HG03060 (cell line): ENCODE measurements around the gene RIOK3.
"Not testable (repeated sequence)": the region's sequence is repeated elsewhere in the genome, so short reads cannot be mapped to it uniquely, and the experiment has no call there.

Source experiments
- ATAC-seq: cut with Tn5 transposase; IDR thresholded peaks from one replicate; pipeline ENCODE4 v1.9.1; 2021; ENCODE audit warnings: low read depth, moderate number of reproducible peaks; ENCODE audit not compliant: unreplicated experiment

The RIOK3 gene

GRCh38 chr18:23494992-23495391, 41.9 kb downstream of the RIOK3 start:
- no peak for ATAC-seq

- ATAC-seq, result no peak
These were observed 42.8 kb downstream of the RIOK3 start for GRCh38 chr18:23495723-23496440.

DNA sequence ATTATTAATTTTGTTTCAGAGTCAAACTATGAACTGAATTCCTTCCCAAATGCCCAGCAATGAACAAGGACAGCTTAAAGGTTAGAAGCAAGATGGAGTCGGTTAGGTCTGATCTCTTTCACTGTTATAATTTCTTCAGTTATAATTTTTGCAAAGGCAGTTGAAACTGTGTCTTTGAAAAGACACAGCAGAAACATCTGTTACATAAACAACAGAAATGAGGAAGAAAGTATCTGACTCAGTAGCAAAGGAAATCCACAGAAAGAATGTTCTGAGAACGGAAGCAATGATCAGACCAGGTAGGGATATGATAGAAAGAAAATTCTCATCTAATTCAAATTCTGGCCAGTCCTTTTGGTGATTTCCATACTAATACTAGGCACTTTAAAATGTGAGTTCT, 45.0 kb downstream of the RIOK3 start:
- ATAC-seq, result no peak

DNA sequence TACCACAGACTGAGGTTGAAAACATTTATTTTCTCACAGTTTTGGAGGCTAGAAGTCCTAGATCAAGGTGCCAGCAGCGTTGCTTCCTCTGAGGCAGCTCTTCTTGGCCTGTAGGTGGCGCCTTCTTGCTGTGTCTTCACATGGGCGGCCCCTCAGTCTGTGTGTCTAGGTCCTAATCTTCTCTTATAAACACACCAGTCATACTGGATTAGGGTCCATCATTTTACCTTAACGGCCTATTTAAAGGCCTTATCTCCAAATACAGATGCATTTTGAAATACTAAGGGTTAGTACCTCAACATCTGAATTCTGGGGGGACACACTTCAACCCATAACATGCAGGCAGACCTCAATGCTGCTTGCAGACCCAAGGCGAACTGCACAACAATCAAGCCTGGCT, 45.8 kb downstream of the RIOK3 start:
- ATAC-seq, result no peak

DNA sequence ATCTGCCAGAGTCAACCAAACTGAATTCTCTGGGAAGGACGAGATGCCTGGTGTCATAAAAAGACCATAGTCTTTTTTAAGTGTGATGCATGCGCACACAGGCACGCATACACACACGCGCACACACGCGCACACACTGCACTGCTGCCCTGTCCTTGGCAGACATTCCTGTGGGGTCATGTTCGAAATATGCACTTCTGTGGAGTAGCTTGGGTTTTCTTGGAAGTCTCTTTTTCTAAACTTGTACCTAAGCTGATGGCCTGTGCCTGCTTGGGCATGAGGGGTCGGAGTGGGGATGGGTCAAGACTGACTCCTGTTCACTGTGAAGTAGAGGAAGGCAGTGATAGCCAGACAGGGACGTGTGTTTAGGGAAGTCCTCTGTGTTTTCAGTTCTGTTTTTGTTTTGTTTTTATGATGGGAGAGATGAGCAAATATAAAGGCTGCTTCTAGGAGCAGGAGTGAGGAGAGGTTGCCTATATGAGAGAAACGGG, 46.2 kb downstream of the RIOK3 start:
- ATAC-seq, result no peak

DNA sequence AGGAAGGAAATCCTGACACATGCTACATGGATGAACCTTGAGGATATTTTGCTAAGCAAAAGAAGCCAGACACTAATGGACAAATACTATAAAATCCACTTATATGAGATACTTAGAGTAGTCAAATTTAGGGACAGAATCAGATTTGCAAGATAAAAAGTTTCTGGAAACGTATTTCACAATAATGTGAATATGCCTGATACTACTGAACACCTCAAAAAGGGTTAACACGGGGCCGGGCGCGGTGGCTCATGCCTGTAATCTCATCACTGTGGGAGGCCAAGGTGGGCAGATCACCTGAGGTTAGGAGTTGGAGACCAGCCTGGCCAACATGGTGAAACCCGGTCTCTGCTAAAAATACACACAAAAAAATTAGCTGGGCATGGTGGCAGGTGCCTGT, 48.5 kb downstream of the RIOK3 start:
- no peak for ATAC-seq

DNA sequence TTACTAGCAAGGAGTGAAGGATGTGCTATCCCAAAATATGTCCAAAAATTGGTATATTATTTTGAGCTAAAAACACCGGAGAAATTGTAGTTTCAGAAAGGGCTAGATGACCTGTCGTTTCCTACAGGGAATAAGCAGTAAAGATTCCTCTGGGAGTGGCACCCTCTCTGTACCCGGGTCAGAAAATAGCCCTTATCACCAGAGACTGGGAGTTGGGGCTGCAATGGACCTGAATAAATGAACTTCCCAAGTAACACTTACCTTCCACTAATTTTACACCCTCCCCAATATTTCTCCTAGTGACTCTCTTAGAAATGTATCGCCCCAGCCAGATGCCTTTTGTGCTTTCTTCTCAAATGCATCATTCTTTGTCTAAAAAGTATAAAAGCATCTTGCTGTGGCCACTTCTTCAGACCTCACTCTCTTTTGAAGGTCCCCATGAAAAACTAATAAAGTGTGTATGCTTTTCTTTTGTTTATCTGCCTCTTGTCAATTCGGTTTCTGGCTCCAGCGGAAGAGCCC, 49.5 kb downstream of the RIOK3 start:
- no peak for ATAC-seq

GRCh38 chr18:23503038-23503962, 50.2 kb downstream of the RIOK3 start, which contains the start of gene RMC1:
Gene RMC1 (plus strand): TSS chr18:23503511. CDS start chr18:23503619, 108 bp downstream.
- ATAC-seq, result peak; percentile 33

DNA sequence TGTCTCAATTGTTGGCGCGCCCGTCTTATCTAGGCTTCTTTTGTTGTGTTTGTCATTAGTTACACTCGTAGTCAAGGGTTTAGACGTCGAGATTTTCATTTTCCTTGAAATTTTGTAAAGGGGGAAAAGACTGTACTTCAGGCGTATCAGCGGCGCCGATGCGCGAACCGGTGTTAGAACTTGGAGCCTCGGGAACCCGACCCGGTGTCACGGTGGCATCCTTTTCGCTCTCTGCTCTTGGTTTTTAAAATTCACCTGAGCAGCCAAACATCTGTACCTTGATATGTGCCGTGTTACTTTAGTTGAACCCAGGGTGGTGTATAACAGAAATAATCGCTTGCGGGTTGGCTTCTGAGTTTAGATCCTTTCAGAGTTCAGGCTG, 50.9 kb downstream of the RIOK3 start:
- no peak for ATAC-seq

- peak; percentile 63 for ATAC-seq
These were observed 51.6 kb downstream of the RIOK3 start for GRCh38 chr18:23504720-23505119.

- no peak for ATAC-seq
These were observed 53.3 kb downstream of the RIOK3 start for GRCh38 chr18:23506393-23506792.

DNA sequence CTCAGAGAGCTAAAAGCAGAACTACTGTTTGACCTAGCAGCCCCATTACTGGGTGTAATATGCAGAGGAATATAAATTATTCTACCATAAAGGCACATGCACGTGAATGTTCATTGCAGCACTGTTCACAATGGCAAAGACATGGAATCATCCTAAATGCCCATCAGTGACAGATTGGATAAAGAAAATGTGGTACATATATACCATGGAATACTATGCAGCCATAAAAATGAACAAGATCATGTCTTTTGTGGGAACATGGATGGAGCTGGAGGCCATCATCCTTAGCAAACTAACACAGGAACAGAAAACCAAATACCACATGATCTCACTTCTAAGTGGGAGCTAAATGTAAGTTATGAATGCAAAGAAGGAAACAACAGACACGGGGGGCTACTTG, 57.8 kb downstream of the RIOK3 start:
- not testable (repeated sequence) for ATAC-seq

DNA sequence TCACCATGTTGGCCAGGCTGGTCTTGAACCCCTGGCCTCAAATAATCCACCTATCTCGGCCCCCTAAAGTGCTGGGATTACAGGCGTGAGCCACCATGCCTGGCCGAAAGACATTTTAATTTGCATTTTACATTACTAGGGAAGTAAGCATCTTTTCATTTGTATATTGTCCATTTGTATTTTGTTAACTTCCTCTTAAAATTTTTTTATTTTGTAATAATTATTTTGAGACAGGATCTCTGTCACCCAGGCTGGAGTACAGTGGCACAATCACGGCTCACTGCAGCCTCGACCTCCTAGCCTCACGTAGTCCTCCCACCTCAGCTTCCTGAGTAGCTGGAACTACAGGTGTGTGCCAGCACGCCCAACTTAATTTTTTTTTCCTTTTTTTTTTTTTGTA, 59.1 kb downstream of the RIOK3 start:
- ATAC-seq, result not testable (repeated sequence)

- ATAC-seq, result no peak
These were observed 59.6 kb downstream of the RIOK3 start for GRCh38 chr18:23512641-23513040.

DNA sequence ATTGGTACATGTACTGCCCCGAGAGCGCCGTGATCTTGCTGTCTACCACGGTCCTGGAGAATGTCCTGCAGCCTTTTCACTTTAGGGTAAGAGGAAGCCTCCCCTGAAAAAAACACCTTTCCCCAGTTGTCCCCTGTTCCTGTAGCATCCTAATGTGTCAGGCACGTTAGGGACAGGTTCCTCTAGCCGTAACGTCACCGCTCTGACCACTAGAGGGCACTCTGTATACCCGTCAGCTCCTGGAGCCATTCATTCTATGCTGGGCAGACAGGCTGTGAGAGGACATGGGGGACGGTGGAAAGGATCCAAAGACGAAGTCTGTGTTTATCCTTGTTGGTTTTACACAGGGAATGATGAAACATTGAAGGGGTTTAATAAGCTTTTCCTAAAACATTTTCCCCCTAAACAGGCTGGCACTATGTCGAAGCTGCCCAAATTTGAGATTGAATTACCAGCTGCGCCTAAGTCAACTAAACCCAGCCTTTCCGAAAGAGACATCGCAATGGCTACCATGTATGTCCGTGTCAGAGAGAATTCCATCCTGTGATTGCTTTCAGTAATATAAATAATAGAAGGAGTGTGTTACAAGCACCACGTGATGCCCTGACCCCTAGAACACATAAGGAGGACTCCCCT, 62.9 kb downstream of the RIOK3 start:
- peak; percentile 75 for ATAC-seq

DNA sequence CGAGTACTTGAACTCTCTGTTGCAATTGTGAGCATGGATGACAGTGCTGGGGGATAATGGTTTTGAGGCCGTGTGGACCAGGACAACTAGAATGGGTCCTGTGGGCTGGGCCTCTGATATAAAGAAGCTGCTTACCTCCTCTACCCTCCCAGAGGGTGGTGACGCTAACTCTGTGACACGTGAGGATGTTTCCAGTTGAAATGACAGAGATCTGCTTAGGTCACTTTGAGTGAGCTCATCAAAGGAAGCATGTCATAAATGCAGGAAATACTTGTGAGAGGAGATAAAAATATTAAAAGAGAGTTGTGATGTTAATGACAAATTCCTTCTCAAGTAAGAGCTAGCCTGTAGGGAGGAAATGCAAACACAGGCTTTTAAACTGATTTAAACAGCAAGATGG, 66.6 kb downstream of the RIOK3 start:
- no peak for ATAC-seq

DNA sequence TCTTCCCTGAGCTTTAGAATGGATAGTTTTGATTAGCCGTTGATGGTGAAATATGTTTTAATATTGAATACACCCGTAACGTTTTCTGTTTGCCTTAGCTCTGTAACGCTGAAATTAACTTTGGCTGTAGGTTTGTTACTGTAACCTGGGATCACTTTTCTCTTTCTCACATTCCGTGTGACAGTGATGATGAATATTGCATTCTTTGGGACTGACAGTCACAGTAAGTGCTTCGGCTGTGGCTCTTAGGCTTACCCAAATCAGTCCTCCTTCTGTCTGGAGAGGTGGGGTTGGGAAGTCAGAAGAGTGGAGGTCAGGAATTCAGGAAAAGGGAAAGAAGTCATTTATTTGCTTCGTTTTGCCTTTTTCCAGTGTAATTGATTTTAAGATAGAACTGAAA, 68.2 kb downstream of the RIOK3 start:
- no peak for ATAC-seq

- ATAC-seq, result no peak
These were observed 68.8 kb downstream of the RIOK3 start for GRCh38 chr18:23521907-23522306.

GRCh38 chr18:23523429-23524212, 70.5 kb downstream of the RIOK3 start:
- no peak for ATAC-seq

- ATAC-seq, result no peak
These were observed 71.2 kb downstream of the RIOK3 start for GRCh38 chr18:23524213-23524707.
